Measurements from ENCODE around the gene ZBTB8A.
"Not testable (repeated sequence)": the region's sequence is repeated elsewhere in the genome, so short reads cannot be mapped to it uniquely, and the experiment has no call there.

ZBTB8A gene

DNA sequence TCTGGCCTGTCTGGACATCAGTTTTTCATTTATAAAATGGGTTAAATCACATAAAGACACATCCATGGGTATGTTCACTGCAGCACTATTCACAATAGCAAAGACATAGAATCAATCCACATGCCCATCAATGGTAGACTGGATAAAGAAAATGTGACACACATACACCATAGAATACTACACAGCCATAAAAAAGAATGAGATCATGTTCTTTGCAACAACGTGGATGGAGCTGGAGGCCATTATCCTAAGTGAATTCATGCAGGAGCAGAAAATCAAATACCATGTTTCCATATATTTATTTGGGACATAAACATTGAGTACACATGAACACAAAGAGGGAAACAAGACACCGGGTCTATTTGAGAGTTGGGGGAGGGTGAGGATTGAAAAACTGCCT, 83.0 kb downstream of the ZBTB8A start:
- DNase-seq (ENCODE audit: low read depth): no peak

- no peak for DNase-seq (ENCODE audit: low read depth)
These were observed 83.8 kb downstream of the ZBTB8A start for GRCh38 chr1:32622806-32623681.

DNA sequence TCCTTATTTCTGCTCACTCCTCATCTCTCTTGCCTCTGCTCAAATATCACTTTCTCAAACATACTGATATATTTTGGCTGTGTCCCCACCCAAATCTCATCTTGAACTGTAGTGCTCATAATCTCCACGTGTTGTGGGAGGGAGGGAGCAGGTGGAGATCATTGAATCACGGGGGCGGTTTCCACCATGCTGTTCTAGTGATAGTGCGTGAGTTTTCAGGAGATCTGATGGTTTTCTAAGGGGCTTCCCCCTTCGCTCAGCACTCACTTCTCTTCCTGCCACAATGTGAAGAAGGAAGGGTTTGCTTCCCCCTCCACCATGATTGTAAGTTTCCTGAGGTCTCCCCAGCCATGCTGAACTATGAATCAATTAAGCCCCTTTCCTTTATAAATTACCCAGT, 84.5 kb downstream of the ZBTB8A start:
- DNase-seq (ENCODE audit: low read depth): no peak

DNA sequence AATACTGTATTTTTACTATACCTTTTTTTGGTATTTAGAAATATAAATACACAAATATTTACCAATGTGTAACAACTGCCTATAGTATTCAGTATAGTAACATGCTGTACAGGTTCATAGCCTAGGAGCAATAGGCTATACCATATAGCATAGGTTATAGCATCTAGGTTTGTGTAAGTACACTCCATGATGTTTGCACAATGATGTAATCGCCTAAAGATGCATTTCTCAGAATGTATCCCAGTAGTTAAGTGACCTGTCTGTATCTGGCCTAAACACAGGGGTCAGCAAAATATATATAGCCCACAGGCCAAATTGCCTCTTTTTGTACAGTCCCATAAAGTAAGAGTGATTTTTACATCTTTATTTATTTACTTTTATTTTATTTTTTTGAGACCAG, 86.9 kb downstream of the ZBTB8A start:
- DNase-seq (ENCODE audit: low read depth): no peak

- no peak for DNase-seq (ENCODE audit: low read depth)
These were observed 88.5 kb downstream of the ZBTB8A start for GRCh38 chr1:32627596-32628162.

DNA sequence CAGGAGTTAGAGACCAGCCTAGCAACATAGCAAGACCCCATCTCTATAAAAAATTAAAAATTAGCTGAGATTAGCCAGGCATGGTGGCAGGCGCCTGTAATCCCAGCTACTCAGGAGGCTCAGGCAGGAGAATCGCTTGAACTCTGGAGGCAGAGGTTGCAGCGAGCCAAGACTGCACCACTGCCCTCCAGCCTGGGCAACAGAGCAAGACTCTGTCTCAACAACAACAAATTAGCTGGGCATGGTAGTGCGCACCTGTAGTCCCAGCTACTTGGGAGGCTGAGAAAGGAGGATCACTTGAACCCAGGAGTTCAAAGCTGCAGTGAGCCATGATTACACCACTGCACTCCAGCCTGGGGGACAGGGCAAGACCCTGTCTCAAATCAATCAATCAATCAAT, 90.9 kb downstream of the ZBTB8A start:
- DNase-seq (ENCODE audit: low read depth): not testable (repeated sequence)

DNA sequence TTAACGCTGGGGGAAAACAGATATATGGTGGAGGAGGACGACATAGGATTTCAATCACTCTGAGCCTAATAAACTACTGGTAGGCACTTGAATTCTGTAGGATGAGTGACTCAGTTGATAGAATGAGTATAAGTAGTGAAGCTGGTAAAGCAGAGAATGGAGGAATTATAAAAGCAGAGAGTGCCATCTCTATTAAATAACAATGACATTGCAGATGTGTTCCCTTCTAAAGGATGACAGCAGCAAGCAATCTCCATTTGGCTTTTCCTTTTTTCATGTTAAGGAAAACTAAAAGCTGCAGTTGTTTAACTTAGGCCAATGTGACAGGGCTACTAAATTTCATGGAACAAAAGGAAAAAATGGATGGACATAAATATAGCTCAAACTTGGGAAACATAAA, 93.6 kb downstream of the ZBTB8A start:
- no peak for DNase-seq (ENCODE audit: low read depth)

DNA sequence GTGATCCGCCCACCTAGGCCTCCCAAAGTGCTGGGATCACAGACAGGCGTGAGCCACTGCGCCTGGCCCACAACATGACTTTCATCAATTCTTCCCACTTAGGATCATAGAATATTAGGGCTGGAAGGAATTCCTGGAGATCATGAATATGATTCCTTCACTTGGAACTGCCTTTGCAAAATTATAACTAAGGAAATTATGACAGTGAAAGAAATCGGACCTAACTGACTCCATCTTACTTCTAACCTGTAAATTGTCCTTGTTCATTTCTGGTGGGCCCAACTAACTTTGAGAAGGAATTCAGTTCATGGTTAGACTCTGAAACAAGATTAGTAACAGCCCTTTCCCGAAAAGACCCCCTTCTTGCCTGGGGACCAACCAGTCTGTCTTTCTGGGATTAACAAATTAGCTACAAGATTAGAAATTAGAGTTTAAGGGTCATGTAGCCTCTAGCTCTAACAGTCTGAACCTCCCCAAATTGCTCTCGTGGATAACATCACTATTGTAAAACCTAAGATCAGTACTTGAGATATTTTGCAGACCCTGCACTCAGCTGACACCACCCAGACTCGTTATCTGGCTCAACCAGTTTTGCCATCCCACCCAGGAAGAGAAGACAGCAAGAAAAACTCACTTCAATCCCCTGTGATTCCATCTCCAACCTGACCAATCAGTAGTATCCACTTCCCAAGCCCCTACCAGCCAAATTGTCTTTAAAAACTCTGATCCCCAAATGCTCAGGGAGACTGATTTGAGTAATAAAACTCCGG, 96.5 kb downstream of the ZBTB8A start:
- DNase-seq (ENCODE audit: low read depth): no peak

GRCh38 chr1:32636914-32637645, 97.9 kb downstream of the ZBTB8A start:
- DNase-seq (ENCODE audit: low read depth): no peak

DNA sequence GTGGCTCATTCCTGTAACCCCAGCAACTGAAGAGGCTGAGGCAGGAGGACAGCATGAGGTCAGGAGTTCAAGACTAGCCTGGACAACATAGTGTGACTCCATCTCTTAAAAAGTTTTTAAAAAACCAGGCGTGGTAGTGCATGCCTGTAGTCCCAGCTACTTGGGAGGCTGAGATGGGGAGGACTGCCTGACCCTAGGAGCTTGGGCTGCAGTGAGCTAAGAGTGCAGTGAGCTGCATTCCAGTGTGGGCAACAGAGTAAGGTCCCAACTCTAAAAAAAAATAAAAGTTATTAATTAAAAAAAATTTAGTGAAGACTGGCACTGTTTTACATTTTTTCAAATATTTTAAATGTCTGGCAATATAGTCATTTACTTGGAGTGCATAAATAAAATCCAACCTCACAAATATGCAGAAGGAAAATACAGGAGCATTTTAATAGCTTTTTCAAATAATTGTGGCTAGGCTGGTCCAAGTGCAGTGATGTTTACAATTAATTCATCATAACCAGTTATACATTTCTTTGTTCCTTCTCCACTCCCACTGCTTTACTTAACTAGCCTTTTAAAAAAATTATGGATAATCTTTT, 100.4 kb downstream of the ZBTB8A start:
- no peak for DNase-seq (ENCODE audit: low read depth)

GRCh38 chr1:32642292-32642827, 103.1 kb downstream of the ZBTB8A start:
- DNase-seq (ENCODE audit: low read depth): not testable (repeated sequence)

DNA sequence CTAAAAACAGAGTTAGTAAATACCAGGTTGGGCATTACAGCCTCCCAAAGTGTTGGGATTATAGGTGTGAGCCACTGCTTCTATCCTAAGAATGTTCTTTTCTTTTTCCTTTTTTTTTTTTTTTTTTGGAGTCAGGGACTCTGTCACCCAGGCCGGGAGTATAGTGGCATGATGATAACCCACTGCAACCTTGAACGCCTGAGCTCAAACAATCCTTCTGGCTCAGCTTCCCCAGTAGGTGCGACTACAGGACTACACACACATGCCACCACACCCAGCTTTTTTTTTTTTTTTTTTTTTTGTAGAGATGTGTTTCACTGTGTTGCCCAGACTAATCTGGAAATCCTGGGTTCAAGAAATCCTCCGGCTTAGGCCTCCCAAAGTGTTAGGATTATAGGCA, 105.2 kb downstream of the ZBTB8A start:
- DNase-seq (ENCODE audit: low read depth): no peak

DNA sequence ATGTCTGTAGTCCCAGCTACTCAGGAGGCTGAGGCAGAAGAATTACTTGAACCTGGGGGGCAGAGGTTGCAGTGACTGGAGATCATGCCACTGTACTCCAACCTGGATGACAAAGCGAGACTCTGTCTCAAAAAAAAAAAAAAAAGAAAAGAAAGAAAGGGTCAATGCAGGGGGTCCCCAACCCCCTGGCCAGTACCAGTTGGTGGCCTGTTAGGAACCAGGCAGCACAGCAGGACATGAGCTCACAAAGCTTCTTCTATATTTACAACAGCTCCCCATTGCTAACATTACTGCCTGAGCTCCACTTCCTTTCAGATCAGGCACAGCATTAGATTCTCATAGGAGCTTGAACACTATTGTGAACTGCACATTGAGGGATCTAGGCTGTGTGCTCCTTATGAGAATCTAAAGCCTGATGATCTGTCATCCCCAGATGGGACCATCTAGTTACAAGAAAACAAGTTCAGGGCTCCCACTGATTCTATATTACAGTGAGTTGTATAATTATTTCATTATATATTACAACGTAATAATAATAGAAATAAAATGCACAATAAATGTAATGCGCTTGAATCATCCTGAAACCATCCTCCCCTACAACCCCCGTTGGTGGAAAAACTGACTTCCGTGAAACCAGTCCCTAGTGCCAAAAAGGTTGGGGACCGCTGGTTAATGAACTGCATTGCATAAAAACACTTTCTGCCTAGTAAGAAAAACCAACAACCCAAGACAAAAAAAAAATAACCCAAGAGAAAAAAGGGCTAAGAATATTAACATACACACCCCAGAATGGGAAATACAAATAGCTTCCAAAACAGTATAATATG, 108.3 kb downstream of the ZBTB8A start:
- DNase-seq (ENCODE audit: low read depth): no peak

GRCh38 chr1:32650248-32650751, 111.1 kb downstream of the ZBTB8A start, which contains the start of gene ZBTB8OS:
Gene ZBTB8OS, minus strand, starts transcription at chr1:32650550. Its CDS starts 21 bp downstream, at chr1:32650529.
- peak; percentile 80 for DNase-seq (ENCODE audit: low read depth)

DNA sequence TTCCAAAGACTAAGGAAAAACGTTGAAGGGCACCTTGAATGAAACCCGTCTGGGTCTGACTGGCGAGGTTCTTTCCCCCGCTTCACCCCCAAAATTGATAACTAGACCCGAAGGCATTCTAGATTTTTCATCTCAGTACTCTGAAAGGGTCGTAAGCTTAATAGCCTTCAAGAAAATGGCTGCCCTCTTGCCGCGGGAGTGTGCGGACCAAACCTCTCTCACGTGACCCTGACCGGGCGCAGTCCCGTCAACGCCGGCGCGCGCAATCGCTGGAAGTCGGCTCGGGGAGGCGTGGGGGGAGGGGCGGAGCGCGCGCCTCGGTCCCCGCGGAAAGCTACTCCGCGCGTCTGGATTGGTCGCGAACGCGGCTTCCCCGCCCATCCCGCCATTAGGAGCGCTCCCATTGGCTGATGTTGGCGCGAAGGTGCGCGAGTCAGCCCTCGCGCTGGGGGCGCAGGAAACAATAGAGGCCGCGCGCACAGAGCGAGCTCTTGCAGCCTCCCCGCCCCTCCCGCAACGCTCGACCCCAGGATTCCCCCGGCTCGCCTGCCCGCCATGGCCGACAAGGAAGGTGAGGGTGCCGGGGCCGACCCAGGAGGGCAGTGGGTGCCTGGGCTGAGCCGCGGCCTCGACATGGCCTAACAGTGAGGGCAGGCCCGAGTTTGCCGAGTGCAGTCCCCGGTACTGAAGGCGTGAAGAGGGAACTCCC, 111.7 kb downstream of the ZBTB8A start, which contains the start of gene RBBP4:
Gene RBBP4 (plus strand): TSS at position 457 of the 709 bp plus-strand sequence. CDS start 99 bp downstream, at position 556.
- peak; percentile 96 for DNase-seq (ENCODE audit: low read depth)

GRCh38 chr1:32651461-32652073, 112.3 kb downstream of the ZBTB8A start:
- DNase-seq (ENCODE audit: low read depth): no peak

- no peak for DNase-seq (ENCODE audit: low read depth)
These were observed 113.2 kb downstream of the ZBTB8A start for GRCh38 chr1:32652244-32652962.
